ENCODE measurements around the gene SYMPK.
"Not testable (repeated sequence)": the region's sequence is repeated elsewhere in the genome, so short reads cannot be mapped to it uniquely, and the experiment has no call there.

SYMPK gene

GRCh38 chr19:45870798-45871197 is 7.9 kb upstream of the SYMPK start:
- in situ Hi-C loops (cut with HindIII; ENCODE audit: low sequenced_read_pairs) = no loop called here

GRCh38 chr19:45867241-45867640 is 4.3 kb upstream of the SYMPK start:
- in situ Hi-C loops (cut with HindIII; ENCODE audit: low sequenced_read_pairs) = not testable (repeated sequence)

GRCh38 chr19:45866400-45867176 is 3.6 kb upstream of the SYMPK start:
- in situ Hi-C loops (cut with HindIII; ENCODE audit: low sequenced_read_pairs) = no loop called here

GRCh38 chr19:45865269-45865948 is 2.5 kb upstream of the SYMPK start:
- in situ Hi-C loops (cut with HindIII; ENCODE audit: low sequenced_read_pairs) = no loop called here

GRCh38 chr19:45864629-45865082 is 1.7 kb upstream of the SYMPK start:
- in situ Hi-C loops (cut with HindIII; ENCODE audit: low sequenced_read_pairs) = no loop called here

- in situ Hi-C loops (cut with HindIII; ENCODE audit: low sequenced_read_pairs) = no loop called here
Observed at GRCh38 chr19:45863840-45864628, 1.1 kb upstream of the SYMPK start, which contains the start of gene FOXA3. Gene FOXA3 (plus strand): TSS chr19:45864326. CDS start chr19:45864457, 131 bp downstream.

GRCh38 chr19:45863335-45863839 is 440 bp upstream of the SYMPK start:
- in situ Hi-C loops (cut with HindIII; ENCODE audit: low sequenced_read_pairs) = no loop called here

- in situ Hi-C loops (cut with HindIII; ENCODE audit: low sequenced_read_pairs) = no loop called here
Observed at GRCh38 chr19:45862271-45862563, 730 bp downstream of the SYMPK start.

GRCh38 chr19:45860359-45861259 is 2.3 kb downstream of the SYMPK start:
- in situ Hi-C loops (cut with HindIII; ENCODE audit: low sequenced_read_pairs) = no loop called here

GRCh38 chr19:45854167-45854778 is 8.7 kb downstream of the SYMPK start:
- in situ Hi-C loops (cut with HindIII; ENCODE audit: low sequenced_read_pairs) = no loop called here

GRCh38 chr19:45852983-45853382 is 10.0 kb downstream of the SYMPK start:
- in situ Hi-C loops (cut with HindIII; ENCODE audit: low sequenced_read_pairs) = no loop called here

- in situ Hi-C loops (cut with HindIII; ENCODE audit: low sequenced_read_pairs) = no loop called here
Observed at GRCh38 chr19:45852145-45852750, 10.7 kb downstream of the SYMPK start.

GRCh38 chr19:45848922-45849321 is 14.0 kb downstream of the SYMPK start:
- in situ Hi-C loops (cut with HindIII; ENCODE audit: low sequenced_read_pairs) = no loop called here

- in situ Hi-C loops (cut with HindIII; ENCODE audit: low sequenced_read_pairs) = no loop called here
Observed at GRCh38 chr19:45847663-45848062, 15.3 kb downstream of the SYMPK start.

- in situ Hi-C loops (cut with HindIII; ENCODE audit: low sequenced_read_pairs) = no loop called here
Observed at GRCh38 chr19:45842198-45842597, 20.7 kb downstream of the SYMPK start.

GRCh38 chr19:45834970-45835369 is 28.0 kb downstream of the SYMPK start:
- in situ Hi-C loops (cut with HindIII; ENCODE audit: low sequenced_read_pairs) = no loop called here

- in situ Hi-C loops (cut with HindIII; ENCODE audit: low sequenced_read_pairs) = no loop called here
Observed at GRCh38 chr19:45828945-45829344, 34.0 kb downstream of the SYMPK start.

- in situ Hi-C loops (cut with HindIII; ENCODE audit: low sequenced_read_pairs) = no loop called here
Observed at GRCh38 chr19:45828523-45828922, 34.4 kb downstream of the SYMPK start.

GRCh38 chr19:45827459-45828093 is 35.4 kb downstream of the SYMPK start:
- in situ Hi-C loops (cut with HindIII; ENCODE audit: low sequenced_read_pairs) = no loop called here

All from DLD1 (cell line).